GM19467 (cell line): Measurements from ENCODE around the gene AIP.

Experiments
- ATAC-seq: cut with Tn5 transposase; IDR thresholded peaks from one replicate; pipeline ENCODE4 v1.9.1; 2021; ENCODE audit warnings: mild to moderate bottlenecking, moderate library complexity; ENCODE audit not compliant: unreplicated experiment

Gene AIP

GRCh38 chr11:67492801-67493547 is 10.1 kb downstream of the AIP start:
- no peak for ATAC-seq

- ATAC-seq = no peak
Measured at GRCh38 chr11:67493548-67494370, 10.9 kb downstream of the AIP start.

GRCh38 chr11:67494371-67495233 is 11.8 kb downstream of the AIP start:
- ATAC-seq = no peak

GRCh38 chr11:67495234-67496005 is 12.6 kb downstream of the AIP start:
- no peak for ATAC-seq

GRCh38 chr11:67496113-67496512 is 13.3 kb downstream of the AIP start:
- ATAC-seq = no peak

GRCh38 chr11:67497656-67498291 is 14.9 kb downstream of the AIP start:
- no peak for ATAC-seq

GRCh38 chr11:67498544-67498972 is 15.7 kb downstream of the AIP start:
- no peak for ATAC-seq

- no peak for ATAC-seq
Measured at GRCh38 chr11:67499808-67500483, 17.1 kb downstream of the AIP start.

GRCh38 chr11:67500484-67500821 is 17.6 kb downstream of the AIP start:
- ATAC-seq = no peak

- ATAC-seq = no peak
Measured at GRCh38 chr11:67500831-67501715, 18.2 kb downstream of the AIP start.

GRCh38 chr11:67501854-67502253 is 19.0 kb downstream of the AIP start:
- no peak for ATAC-seq

GRCh38 chr11:67502328-67502979 is 19.6 kb downstream of the AIP start:
- ATAC-seq = no peak

GRCh38 chr11:67503119-67504004 is 20.5 kb downstream of the AIP start:
- ATAC-seq = no peak

GRCh38 chr11:67504005-67504949 is 21.5 kb downstream of the AIP start:
- no peak for ATAC-seq

- no peak for ATAC-seq
Measured at GRCh38 chr11:67504950-67505581, 22.2 kb downstream of the AIP start, which contains the start of gene PITPNM1. TSS of gene PITPNM1 (minus strand) at chr11:67505363. CDS start at chr11:67504180, 1,183 bp downstream.
